Panc1 (cell line): ENCODE measurements around the gene SRP19.

ENCODE experiments used
- CTCF ChIP-seq: fragments of 450-650 bp; IDR thresholded peaks from 2 replicates; pipeline ENCODE4 v1.5.1; 2017; ENCODE audit warnings: mild to moderate bottlenecking
- POLR2AphosphoS5 ChIP-seq: IDR thresholded peaks from 2 replicates; pipeline ENCODE4 v1.6.1; 2012; ENCODE audit warnings: mild to moderate bottlenecking, low read depth, low read length, moderate library complexity
- REST ChIP-seq, 2 experiments: IDR thresholded peaks; 2 replicates each; pipeline ENCODE4 v1.6.1; 2011 to 2012; ENCODE audit warnings: low read depth in 2 of 2, control low read depth in 1 of 2, low read length in 1 of 2, mild to moderate bottlenecking in 1 of 2, moderate library complexity in 1 of 2; ENCODE audit not compliant: insufficient read depth in 1 of 2
- SIN3A ChIP-seq: IDR thresholded peaks from 2 replicates; pipeline ENCODE4 v1.6.1; 2012; ENCODE audit warnings: low read depth, mild to moderate bottlenecking, low read length, moderate library complexity, borderline replicate concordance; ENCODE audit not compliant: insufficient read depth
- TCF7L2 ChIP-seq: IDR thresholded peaks from 2 replicates; pipeline ENCODE4 v1.6.1; 2011; ENCODE audit warnings: mild to moderate bottlenecking, low read depth, low read length, inconsistent platforms

- TF ChIP-seq CTCF (no peak), TCF7L2 (no peak), SIN3A (no peak), POLR2AphosphoS5 (no peak), REST (IDR thresholded peaks at IDR 0.05; ENCODE audit: insufficient read depth in 1 of 2, low read depth in 2 of 2, low read length in 1 of 2) (no peak)
Observed at GRCh38 chr5:112849912-112850311, 11.2 kb upstream of the SRP19 start.
